Mucosa of descending colon (tissue), 3 donors: Measurements from ENCODE around the gene RNH1. TPM values are rescaled to one million over a fixed set of nuclear protein-coding genes. Genes with fewer than 3 reads are reported as not detected.

Experiments
- ATAC-seq: fragments of 200-7000 bp; cut with Tn5 transposase; one replicate; pipeline ENCODE4 v1.9.1; 2020; ENCODE audit warnings: mild to moderate bottlenecking, moderate library complexity
- DNase-seq, 3 donors: peaks; one replicate each; pipeline ENCODE4 v3.0.0-alpha.2; 2020
- H3K36me3 ChIP-seq: fragments of 200-600 bp; one replicate; pipeline ENCODE4 v1.8.0; 2021; ENCODE audit warnings: low read depth, mild to moderate bottlenecking
- H3K4me1 ChIP-seq: fragments of 200-600 bp; one replicate; pipeline ENCODE4 v1.8.0; 2021; ENCODE audit warnings: low read depth, mild to moderate bottlenecking
- H3K4me3 ChIP-seq: fragments of 200-600 bp; one replicate; pipeline ENCODE4 v1.8.0; 2021; ENCODE audit warnings: mild to moderate bottlenecking
- H3K9me3 ChIP-seq: fragments of 200-600 bp; one replicate; pipeline ENCODE4 v1.8.0; 2021; ENCODE audit warnings: mild to moderate bottlenecking
- intact Hi-C, 2 donors: fragments of 100-400 bp; cut with DNase I in 1 of 2; cut with micrococcal nuclease in 1 of 2; formaldehyde crosslinking; loops; one replicate each; pipeline versions ENCODE4 v1.11.0 to v1.11.1; 2022; cut with DNase I, micrococcal nuclease
- total RNA-seq, 3 donors: library from RNA; stranded (reverse); fragmentation: NEBNext Ultra II Directional in 2 of 3; extraction: Animal tissue kit (Norgen Biotek cat#: 25700) in 2 of 3; gene quantifications; one replicate each; pipeline versions ENCODE4 v1.2.1 to v1.2.4, GENCODE V29; 2021 to 2023
- TF ChIP-seq, protein P1 (sequence below): fragments of 200-600 bp; IDR thresholded peaks from one replicate; pipeline ENCODE4 v1.8.0; 2022; ENCODE audit warnings: antibody characterized with exemption, mild to moderate bottlenecking
- donor health status: DM: no; HTN: no; CAD: no; lungs with moderate emphysema.
- donor health status: DM: no; HTN: no; CAD: no.
- donor health status: DM: no; HTN: yes; CAD: no.

RNH1 gene
- total RNA-seq, 3 donors from 2014 or later, result 108 to 127 (median 118) TPM

DNA sequence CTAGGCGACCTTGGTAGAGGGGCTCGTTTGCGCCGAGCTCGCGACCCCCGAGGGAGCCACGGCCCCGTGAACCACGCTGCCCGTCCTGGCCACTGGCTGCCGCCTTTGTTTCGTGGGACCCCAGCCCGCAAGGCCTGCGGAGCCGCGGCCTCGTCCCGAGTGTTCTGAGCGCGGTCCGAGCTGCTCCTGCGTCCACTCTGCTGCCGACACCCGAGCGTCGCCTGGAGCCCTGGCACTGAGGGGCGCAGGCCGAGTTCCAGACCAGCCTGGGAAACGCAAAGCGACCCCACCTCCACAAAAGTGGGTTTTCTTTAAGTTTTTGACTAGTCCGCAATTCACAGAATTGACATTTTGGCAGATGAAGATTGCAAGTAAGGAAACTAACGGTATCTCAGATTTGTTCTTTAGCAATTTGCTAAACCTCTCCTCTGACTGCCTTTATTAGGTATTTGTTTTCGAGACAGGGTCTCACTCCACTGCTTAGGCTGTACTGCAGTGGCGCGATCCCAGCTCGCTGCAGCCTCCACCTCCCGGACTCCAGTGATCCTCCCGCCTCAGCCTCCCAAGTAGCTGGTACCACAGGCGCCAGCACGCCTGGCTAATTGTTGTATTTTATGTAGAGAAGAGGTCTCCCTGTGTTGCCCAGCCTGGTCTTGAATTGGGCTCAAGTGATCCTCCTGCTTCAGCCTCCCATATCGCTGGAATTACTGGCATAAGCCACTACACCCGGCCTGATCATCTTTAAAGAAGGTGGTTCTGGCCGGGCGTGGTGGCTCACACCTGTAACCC is 879 bp upstream of the RNH1 start:
- intact Hi-C loops, result no loop called here
- Histone ChIP-seq H3K4me1 (peaks cover 31% of the 10 kb centered on the region), H3K36me3 (no peaks in the 10 kb centered on the region), H3K4me3 (peak overlapping the region; percentile 67), H3K9me3 (no peaks in the 10 kb centered on the region)
- TF ChIP-seq, protein P1, sequence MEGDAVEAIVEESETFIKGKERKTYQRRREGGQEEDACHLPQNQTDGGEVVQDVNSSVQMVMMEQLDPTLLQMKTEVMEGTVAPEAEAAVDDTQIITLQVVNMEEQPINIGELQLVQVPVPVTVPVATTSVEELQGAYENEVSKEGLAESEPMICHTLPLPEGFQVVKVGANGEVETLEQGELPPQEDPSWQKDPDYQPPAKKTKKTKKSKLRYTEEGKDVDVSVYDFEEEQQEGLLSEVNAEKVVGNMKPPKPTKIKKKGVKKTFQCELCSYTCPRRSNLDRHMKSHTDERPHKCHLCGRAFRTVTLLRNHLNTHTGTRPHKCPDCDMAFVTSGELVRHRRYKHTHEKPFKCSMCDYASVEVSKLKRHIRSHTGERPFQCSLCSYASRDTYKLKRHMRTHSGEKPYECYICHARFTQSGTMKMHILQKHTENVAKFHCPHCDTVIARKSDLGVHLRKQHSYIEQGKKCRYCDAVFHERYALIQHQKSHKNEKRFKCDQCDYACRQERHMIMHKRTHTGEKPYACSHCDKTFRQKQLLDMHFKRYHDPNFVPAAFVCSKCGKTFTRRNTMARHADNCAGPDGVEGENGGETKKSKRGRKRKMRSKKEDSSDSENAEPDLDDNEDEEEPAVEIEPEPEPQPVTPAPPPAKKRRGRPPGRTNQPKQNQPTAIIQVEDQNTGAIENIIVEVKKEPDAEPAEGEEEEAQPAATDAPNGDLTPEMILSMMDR, result no peak
- DNase-seq (peak in 1 of 3 donors; percentile 56), ATAC-seq (no peak)

- TF ChIP-seq, protein P1, result no peak
- Histone ChIP-seq H3K9me3 (no peaks in the 10 kb centered on the region), H3K36me3 (no peaks in the 10 kb centered on the region), H3K4me1 (peaks cover 35% of the 10 kb centered on the region), H3K4me3 (peak overlapping the region; percentile 67)
- DNase-seq (peak; percentile 96 to 99 (median 99)), ATAC-seq (peak; percentile 89)
- intact Hi-C loops, result no loop called here
These were observed 626 bp downstream of the RNH1 start for GRCh38 chr11:506238-506994.

DNA sequence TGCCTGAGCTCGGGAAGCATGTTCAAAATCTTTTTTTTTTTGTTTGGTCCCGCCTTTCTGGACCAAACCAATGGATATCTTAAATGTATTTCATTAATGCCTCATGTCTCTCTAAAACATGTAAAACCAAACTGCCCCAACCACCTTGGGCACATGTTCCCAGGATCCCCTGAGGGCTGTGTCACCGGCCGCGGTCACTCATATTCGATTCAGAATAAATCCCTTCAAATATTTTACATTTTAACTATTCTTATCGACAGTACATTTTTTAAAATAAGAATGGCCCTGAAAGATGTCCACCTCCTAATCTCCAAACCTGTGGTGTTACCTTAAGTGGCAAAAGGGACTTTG is 2.1 kb downstream of the RNH1 start:
- Histone ChIP-seq H3K9me3 (no peaks in the 10 kb centered on the region), H3K4me3 (no peak overlapping the region), H3K36me3 (peaks cover 7% of the 10 kb centered on the region), H3K4me1 (peaks cover 35% of the 10 kb centered on the region)
- ATAC-seq (no peak), DNase-seq (no peak)
- intact Hi-C loops, result no loop called here
- TF ChIP-seq, protein P1, result no peak

DNA sequence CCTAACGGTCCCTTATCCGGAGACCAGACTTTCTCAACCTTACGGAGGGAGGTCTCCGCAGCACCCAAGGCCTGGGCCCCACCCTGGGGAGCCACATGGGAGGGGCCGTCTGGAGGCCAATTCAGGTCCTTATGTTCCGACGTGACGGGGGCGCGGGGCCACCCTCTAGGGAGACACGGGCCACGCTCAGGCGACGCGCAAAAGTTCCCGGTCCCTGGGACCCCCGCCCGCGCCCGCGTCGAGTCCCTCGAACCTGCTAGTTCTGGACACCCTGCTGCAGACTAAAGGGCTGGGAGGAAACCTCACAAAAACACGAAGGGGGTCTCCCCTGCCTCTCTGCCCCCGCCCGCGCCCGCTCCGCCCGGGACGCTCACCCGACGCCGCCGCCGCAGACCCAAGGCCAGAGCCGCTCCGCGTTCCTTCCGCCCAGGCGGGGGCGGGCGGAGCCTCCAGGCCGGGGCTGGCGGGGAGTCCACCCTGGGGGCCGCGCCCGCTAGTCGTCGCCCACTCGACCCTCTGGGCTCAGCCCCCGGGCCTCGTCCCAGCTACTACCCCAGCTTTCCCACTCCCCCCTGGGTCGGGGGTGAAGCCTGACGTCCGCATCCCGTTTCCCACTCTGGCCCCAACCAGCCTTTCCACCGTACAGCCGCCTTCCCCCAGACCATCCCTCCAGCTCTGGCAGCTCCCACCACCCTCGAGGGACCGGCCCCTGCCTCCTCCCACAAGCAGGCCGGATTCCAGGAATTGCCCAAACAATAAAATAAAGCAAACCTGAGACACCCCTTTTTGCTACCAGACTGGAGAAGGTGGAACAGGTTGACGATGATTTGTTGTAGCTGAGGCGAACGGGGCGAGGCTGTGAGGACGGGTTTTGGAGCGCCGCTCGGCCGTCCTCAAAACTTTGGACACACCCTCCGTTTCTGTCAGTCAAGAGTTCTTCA is 2.7 kb downstream of the RNH1 start:
- DNase-seq (peak in 2 of 3 donors; percentile 56 to 68), ATAC-seq (no peak)
- Histone ChIP-seq H3K4me1 (peaks cover 35% of the 10 kb centered on the region), H3K4me3 (no peak overlapping the region), H3K9me3 (no peaks in the 10 kb centered on the region), H3K36me3 (peaks cover 9% of the 10 kb centered on the region)
- intact Hi-C loops, result no loop called here
- TF ChIP-seq, protein P1, result no peak
